Epithelial cell of esophagus (primary cell): ENCODE results near the gene CD48.
"Not testable (repeated sequence)": the region's sequence is repeated elsewhere in the genome, so short reads cannot be mapped to it uniquely, and the experiment has no call there.

ENCODE experiments used
- DNase-seq: peaks from one replicate; pipeline ENCODE4 v3.0.0; 2010; ENCODE audit warnings: low read depth
- H3K4me3 ChIP-seq: 2 replicates; pipeline ENCODE4 v1.5.1; 2011; ENCODE audit warnings: mild to moderate bottlenecking, low read length, control low read depth
- CTCF ChIP-seq: IDR thresholded peaks from 2 replicates; pipeline ENCODE4 v1.5.1; 2011; ENCODE audit warnings: low read depth, mild to moderate bottlenecking, low read length, control low read depth, inconsistent platforms; ENCODE audit not compliant: insufficient read depth; ENCODE audit errors: missing control alignments

CD48 gene

GRCh38 chr1:160658814-160659193 lies 52.8 kb downstream of the CD48 start:
- DNase-seq: no peak
- no peak overlapping the region for H3K4me3 ChIP-seq
- no peak for TF ChIP-seq CTCF

GRCh38 chr1:160658162-160658813 lies 53.3 kb downstream of the CD48 start:
- TF ChIP-seq CTCF: no peak
- DNase-seq: no peak
- H3K4me3 ChIP-seq: no peak overlapping the region

GRCh38 chr1:160657250-160657781 lies 54.3 kb downstream of the CD48 start:
- TF ChIP-seq CTCF: no peak
- no peak for DNase-seq
- no peak overlapping the region for H3K4me3 ChIP-seq

GRCh38 chr1:160656737-160657136 lies 54.9 kb downstream of the CD48 start:
- no peak overlapping the region for H3K4me3 ChIP-seq
- TF ChIP-seq CTCF: no peak
- no peak for DNase-seq

GRCh38 chr1:160653620-160654016 lies 58.0 kb downstream of the CD48 start:
- no peak overlapping the region for H3K4me3 ChIP-seq
- TF ChIP-seq CTCF: no peak
- DNase-seq: no peak

GRCh38 chr1:160652924-160653619 lies 58.5 kb downstream of the CD48 start:
- no peak for DNase-seq
- no peak for TF ChIP-seq CTCF
- H3K4me3 ChIP-seq: no peak overlapping the region

- H3K4me3 ChIP-seq: not testable (repeated sequence)
- peak; percentile 18 for DNase-seq
These were observed 59.5 kb downstream of the CD48 start for GRCh38 chr1:160652065-160652641.
